ENCODE measurements around the gene ANKEF1.
"Not testable (repeated sequence)": the region's sequence is repeated elsewhere in the genome, so short reads cannot be mapped to it uniquely, and the experiment has no call there.

The ANKEF1 gene

GRCh38 chr20:10033905-10034650, 709 bp upstream of the ANKEF1 start:
- DNase-seq = no peak

DNA sequence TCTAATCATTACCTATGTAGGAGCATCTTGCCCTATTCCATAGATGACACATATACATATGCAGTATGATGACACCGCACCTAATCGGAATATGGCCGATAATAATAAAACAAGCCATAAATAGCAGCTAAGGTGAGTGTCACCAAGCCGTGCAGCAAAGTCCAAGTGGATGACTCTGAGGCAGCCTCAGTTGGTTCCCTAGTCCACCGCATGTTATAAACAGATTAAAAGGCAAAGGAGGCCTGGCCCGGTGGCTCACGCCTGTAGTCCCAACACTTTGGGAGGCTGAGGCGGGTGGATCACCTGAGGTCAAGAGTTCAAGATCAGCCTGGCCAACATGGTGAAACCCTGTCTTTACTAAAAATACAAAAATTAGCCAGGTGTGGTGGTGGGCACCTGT, 1.5 kb downstream of the ANKEF1 start:
- not testable (repeated sequence) for DNase-seq

DNA sequence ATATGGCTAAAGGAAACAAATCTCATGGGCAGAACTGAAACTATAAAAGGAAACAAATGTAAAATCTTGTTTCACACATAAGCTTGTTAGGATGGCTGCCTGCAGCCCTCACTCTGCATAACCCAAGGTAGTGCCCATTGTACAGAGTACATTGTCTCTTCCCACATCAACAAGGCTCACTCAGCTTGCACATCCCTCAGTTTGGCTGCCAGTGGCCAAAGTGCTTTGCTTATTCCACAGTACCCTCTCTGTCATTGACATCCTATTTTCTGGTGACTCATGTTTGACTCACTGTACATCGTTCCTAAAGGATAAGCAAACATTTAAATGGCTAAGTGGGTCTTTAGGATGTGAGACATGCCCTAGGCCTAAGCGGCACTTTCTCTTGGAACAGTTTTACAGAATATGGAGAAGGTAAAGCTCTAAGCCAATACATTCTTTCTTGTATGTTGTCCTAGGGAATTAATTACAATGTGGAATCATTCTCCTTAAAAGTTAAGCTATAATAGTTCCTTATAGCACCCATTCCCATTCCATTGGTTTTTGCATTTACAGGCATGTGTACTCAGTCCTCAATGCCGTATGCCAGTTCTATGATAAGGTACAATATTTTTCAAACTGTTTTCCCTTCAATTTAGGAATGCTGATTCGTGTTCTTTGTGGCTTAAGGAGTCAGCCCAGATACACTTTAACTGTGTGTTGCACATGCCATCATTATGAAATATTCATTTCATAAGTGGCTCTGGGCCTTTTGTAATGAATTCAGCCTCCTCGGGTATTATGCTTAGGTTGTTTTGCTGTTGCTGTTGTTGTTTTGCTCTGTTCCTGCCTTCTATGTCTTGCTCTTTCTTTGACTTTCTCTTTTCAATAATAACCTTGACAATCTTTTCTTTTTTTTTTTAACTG, 5.5 kb downstream of the ANKEF1 start:
- no peak for DNase-seq

- no peak for DNase-seq
Observed at GRCh38 chr20:10042086-10042485, 7.3 kb downstream of the ANKEF1 start.

GRCh38 chr20:10047427-10047826, 12.6 kb downstream of the ANKEF1 start:
- no peak for DNase-seq

- DNase-seq = no peak
Observed at GRCh38 chr20:10051185-10051584, 16.4 kb downstream of the ANKEF1 start.

- DNase-seq = no peak
Observed at GRCh38 chr20:10059006-10059405, 24.2 kb downstream of the ANKEF1 start.

DNA sequence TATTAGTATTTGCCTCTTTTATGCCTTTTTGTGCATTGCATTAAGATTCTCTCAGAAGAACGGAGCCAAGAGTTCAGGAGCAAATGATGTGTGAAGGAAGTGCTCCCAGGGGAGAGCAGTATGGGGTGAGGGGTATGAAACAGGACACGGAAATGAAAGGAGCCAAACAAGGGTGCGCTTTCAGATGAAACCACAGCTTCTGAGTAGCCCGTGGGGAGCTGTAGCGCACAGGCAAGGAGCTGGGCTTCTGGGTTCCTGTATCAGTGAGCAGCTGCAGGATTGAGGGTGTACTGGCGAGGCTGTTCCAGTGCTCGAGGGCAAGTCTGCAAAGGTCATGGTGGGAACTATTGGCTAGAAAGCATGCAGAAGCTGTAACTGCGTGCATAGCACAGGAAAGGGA, 25.4 kb downstream of the ANKEF1 start:
- DNase-seq = peak; percentile 90

GRCh38 chr20:10061641-10062040, 26.9 kb downstream of the ANKEF1 start:
- peak; percentile 98 for DNase-seq

GRCh38 chr20:10063482-10063881, 28.7 kb downstream of the ANKEF1 start:
- DNase-seq = no peak

GRCh38 chr20:10064611-10065010, 29.8 kb downstream of the ANKEF1 start:
- DNase-seq = no peak

DNA sequence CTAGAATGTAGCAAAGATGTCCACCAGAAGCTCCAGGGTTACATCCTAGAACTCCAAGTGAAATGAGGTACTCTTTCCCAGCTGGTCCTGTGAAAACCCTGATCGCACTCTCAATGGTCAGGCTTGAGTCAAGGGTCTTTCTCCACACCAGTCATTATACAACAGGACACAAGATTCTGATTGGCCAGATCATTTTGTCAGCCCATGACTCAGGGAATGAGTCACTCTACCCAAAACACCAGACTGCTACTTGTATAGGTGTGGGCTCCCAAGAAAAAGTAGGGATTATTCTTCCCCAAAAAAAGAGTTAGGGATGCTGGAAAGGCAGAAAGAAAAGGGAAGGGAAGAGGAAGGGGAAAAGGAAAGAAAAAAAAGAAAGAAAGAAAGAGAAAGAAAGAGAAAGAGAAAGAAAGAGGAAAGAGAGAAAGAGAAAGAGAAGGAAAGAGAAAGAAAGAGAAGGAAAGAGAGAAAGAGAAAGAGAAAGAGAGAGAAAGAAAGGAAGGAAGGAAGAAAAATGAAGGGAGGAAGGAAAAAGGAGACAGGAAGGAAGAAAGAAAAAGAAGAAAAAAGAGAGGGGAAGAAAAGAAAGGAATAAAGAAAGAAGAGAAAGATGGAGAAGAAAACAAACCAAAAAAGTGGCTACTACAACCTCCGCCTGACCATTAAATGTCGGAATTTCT, 30.5 kb downstream of the ANKEF1 start:
- DNase-seq = no peak

DNA sequence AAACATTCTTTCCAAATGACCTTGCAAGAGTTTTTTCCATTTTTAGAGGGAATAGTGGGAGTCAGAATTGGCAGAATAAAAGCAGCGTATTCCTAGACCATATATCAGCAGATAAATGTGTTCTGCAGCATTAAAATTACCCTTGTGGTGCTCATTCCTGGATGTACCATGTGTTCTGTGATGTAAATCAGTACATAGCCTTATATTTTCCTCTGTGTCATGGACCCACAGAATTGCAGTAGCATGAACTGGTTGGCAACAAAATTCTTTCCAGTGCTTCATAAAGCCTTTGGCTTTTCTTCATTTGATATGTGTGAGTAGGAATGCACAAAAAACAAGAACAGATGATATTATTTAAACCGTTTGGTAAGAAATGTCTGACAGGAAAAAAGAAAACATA, 32.5 kb downstream of the ANKEF1 start:
- no peak for DNase-seq

- no peak for DNase-seq
Observed at GRCh38 chr20:10074513-10074912, 39.7 kb downstream of the ANKEF1 start.

GRCh38 chr20:10075606-10076005, 40.8 kb downstream of the ANKEF1 start:
- no peak for DNase-seq

DNA sequence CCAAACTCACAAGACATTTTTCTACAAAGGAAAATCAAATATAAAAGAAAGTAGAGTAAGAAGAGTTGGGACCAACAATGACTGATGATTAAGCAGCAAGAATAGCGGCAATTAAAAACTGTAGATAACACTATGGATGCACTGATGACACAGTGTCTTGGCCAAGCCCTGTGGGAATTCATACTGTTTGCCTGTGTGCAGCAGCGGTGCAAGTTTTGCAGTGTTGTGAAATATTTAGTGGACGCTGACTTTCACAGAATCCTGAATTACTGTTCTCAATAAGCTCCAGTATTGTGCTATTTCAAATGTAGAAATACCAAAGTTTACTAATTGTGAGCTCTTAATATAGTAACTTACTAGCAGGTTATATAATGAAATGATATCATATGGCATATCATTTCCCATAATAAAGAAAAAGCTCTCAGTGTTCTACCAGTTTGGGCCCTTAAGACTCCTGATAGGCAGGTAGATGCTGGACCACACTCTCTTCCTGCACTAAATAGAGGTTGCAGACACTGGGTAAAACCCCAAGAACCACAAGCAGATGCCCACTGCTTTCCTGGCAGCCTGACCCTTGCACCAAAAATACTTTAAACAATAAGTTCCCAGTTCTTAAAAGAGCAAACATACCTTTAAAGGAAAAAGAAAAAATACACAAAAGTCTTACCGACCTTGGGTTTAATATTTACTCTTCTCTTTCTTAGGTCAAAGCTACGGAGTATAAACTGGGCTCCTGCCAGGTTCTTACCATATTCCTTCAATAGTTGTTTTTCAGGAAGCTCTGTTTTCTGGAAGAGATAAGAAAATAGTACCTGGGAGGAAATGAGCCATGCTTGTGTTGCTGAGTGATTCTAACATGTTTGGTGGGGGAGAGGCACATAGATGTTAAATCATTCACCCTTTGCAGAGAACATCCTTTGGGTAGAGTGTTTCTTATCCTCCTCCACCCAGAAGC, 41.6 kb downstream of the ANKEF1 start:
- no peak for DNase-seq

- DNase-seq = no peak
Observed at GRCh38 chr20:10077081-10077471, 42.3 kb downstream of the ANKEF1 start.

DNA sequence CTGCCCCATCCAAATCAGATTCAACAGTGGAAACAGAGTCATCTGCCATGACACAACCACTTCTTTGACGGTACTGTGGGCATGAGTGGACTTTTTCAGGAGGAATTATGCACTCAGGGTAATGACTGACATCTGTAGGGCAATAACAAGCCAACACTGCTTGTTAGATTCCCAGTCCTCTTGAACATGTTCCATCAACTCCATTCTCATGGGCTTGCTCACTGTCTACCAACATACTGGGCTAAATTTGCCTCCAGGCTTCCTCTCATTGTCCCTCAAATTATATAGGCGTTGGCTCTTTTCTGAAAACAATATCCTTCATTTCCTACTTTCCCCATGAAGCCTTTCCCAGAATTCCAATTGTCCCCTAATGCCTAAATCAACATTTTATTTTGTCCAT, 43.1 kb downstream of the ANKEF1 start:
- DNase-seq = no peak

DNA sequence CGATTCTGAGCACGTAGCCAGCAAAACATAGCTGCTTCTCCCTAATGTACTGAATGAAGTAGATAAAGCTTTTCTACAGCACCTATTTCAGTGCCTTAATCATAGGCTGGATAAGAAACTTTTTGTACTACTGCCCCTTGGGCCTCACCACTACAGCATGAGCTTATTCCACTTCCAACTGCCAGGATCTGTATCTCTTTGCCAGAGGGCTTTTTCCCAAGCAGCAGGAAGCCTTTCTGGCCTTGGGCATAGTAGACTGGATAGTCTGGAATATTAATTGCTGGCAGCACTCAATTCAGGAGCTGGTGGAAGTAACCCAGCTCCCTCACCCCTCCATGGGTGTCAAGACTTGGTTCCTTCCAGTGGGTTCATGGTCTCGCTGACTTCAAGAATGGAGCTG, 43.6 kb downstream of the ANKEF1 start:
- DNase-seq = no peak

- DNase-seq = no peak
Observed at GRCh38 chr20:10079964-10080363, 45.2 kb downstream of the ANKEF1 start.

DNA sequence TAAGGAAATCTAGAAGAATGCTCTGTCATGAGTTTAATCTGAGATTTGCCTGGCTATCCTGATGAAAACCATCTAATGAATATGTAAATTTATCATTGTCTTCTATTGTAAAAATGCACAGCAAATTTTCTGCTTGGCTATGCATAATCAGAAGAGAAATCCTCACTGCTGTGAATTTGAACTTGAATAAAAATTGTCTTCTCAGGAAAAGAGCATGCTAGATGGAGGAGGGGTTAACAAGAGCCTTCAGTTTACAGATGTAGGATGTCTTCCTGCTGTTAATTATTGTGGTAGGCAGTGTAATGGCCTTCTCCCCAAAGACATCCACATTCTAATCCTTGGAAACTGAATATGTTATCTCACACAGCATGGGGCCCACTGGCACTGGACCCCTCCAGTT, 45.8 kb downstream of the ANKEF1 start:
- no peak for DNase-seq

GRCh38 chr20:10089871-10090587, 55.2 kb downstream of the ANKEF1 start:
- no peak for DNase-seq
